Astrocyte of the hippocampus (primary cell): ENCODE results near the gene GAA.
"Not testable (repeated sequence)": the region's sequence is repeated elsewhere in the genome, so short reads cannot be mapped to it uniquely, and the experiment has no call there.

ENCODE experiments used
- DNase-seq: peaks from one replicate; pipeline ENCODE4 v3.0.0; 2011; ENCODE audit warnings: low read depth, low spot score

GAA gene

DNA sequence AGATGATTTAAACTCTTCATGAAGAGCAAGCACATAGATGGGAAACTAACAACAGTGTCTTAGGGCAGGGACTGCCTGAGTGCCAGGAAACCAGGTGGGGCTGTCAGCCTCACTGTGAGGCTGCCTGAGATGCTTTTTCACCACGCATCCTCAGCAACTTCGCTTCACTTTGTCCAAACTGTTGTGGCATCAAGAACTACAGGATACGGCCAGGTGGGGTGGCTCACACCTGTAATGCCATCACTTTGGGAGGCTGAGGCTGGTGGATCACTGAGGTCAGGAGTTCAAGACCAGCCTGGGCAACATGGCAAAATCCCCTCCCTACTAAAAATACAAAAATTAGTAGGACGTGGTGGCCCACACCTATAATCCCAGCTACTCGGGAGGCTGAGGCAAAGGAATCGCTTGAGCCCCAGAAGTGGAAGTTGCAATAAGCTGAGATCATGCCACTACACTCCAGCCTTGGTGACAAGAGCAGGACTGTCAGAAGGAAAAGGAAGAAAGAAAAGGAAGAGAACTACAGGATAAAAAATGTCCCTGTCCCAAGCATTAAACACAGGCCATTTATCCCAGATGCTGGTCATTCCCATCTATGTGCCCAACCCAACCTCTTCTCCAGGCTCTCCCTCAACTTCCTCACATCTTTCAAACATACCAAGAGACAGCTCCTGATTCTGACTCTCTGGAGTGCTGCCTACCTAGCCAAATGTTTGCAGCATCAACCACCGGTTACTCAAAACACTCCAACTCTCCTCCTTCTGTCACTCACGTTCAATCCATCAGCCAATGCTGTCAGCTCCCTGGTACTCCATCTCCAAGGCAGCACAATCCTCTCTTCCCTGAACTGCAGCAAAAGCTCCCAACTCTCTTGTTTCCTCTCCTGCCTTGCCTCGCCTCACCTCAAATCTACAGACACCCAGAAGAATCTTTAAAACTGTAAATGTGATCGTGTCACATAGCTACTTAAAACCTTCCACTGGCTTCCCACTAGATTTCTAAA lies 44.0 kb downstream of the GAA start:
- no peak for DNase-seq

DNA sequence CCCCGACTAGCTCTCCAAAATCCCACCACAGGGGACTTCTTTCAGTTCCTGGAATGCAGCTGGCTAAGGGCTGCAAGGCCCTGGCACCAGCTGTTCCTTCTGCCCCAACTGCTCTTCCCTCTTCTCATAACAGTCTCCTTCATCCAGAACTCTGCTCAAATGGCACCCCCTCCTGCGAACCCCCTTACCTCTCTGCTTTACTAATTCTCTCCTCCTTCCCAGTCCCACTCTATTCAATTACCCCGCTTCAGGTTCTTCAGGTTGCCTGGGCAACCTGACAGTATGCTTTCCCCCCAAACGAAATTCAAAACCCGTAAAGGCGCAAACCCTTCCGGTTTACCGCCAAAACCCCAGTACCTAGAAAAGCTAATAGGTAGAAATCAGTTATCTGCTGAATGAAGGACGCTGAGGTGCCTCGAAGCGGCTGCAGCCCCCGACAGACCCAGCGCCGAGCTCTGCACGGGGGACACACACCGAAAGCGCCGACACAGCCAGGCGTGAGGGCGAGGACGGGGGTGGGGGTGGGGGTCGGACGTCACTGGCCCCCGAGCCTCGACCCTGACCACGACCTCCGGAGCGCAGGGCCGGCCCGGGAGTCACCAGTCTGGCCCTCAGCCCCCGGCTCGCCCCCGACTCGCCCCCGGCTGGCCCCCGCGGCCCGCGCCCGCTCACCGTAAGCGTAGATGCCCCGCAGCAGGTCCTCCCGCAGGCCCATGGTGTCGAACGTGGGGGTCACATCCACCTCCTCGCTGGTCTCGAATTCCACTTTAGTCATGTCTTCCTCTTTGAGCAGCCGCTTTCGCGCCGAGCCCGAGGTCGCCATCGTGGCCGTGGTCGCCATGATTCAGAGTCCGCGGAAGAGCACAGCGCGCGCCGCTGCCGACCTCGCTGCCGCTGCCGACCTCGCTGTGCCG lies 45.0 kb downstream of the GAA start:
- peak; percentile 45 for DNase-seq

DNA sequence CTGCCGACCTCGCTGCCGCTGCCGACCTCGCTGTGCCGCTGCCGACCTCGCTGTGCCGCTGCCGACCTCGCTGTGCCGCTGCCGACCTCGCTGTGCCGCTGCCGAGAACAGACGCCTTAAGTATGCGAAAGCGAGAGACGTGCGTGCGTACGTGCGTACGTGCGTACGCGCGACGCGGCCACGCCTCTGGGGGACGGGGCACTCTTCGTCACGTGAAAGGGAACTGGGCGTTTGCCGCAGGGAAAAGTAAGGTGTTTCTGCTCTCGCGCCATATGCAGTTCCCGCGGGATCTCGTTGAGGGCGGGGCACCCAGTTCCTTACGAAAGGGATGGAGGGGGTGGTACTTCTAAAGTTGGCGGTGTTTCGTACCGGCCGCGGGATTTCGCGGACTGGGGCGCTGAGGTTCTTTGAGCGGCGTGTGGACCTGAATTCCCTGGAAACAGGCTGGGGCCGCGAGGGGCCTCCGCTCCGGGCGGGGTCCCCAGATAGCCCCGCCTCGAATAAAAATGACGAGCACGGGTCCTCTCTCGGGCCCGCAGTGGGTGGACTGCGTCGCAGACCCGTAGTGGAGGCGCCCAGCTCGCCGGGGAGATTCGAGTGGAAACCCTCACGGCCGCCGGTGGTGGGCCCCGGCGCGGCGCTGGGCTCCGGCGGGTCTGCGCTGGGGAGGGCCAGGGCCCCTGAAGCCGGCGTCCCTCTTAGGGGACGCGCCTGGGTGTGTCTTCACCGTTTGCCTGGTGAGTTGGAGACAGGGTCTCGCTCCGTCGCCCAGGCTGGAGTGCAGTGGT lies 45.8 kb downstream of the GAA start, which contains the start of gene EIF4A3:
EIF4A3 (minus strand) TSS at position 94 of the 788 bp plus-strand sequence. CDS start 167 bp downstream, outside the sequence.
- DNase-seq = peak; percentile 100

DNA sequence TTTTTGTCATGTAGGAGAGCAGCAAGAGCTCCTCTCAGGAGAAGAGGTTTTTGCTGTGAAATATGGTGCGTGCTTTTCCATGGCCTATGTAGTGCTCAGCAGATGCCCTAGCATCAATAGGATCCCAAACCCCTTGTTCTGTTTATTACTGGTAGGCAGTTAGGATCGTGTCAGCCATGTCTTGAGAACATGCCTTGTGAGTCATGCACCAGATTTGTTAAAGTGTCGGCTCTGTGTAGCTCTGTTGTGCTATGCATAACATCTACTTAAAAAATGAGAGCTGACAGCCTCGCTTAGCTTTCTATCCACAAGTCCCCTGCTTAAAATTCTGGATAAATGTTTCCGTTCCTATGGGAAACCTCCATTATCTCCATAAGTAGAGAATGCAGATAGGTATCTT lies 50.0 kb downstream of the GAA start:
- peak; percentile 87 for DNase-seq

DNA sequence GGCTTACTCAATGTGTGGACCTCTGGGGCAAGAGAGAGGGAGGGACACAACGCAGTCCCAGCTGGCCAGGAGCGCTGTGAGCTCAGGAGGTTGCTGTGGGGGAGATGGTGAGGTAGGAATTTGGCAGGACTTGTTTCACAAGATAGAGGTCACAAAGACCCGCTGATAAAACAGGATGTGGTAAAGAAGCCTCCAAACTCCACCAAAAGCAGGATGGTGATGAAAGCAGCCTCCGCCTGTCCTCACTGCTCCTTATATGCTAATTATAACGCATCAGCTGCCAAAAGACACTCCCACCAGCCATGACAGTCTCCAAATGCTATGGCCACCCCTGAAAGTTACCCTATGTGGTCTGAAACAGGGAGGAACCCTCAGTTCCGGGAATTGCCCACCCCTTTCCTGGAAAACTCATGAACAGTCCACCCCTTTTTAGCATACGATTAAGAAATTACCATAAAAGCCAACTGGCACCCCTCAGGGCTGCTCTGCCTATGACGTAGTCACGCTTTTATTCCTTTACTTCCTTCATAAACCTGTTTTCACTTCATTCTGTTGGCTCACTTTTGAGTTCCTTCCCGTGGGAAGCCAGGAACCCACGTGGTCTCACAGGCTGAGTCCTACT lies 50.8 kb downstream of the GAA start:
- DNase-seq = peak; percentile 42

DNA sequence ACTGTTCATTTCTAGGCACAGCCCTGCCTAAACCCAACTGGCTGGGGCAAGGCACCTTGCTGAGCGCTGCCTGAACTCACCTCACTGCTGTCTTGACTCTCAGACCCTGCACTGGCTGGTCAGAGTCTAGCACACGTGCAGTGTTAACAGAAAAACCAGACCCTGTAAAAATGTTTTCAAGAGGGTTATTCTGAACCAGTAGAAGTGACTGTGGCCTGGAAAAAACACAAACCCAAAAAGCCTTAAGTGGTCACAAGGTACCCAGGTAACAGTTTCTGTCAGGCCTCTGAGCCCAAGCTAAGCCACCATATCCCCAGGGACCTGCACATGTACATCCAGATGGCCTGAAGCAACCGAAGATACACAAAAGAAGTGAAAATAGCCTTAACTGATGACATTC lies 51.6 kb downstream of the GAA start:
- no peak for DNase-seq

DNA sequence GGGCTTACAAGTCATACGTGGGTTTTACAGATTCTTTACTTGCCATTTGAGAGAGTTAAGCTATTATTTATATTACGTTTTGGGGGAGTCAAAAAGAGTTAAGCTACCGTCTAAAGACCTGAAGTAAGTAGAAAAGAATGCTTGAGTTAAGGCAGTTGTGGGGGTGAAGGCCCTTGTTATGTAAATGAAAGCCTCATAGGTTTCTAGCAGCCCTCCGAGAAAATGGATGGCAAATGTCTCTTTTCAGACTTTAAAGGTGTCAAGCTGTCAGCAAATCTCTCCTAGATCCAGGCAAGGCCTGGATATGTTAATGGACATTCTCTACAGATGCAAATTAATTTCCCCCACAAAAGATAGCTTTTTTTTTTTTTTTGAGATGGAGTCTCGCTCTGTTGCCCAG lies 52.8 kb downstream of the GAA start:
- no peak for DNase-seq

DNA sequence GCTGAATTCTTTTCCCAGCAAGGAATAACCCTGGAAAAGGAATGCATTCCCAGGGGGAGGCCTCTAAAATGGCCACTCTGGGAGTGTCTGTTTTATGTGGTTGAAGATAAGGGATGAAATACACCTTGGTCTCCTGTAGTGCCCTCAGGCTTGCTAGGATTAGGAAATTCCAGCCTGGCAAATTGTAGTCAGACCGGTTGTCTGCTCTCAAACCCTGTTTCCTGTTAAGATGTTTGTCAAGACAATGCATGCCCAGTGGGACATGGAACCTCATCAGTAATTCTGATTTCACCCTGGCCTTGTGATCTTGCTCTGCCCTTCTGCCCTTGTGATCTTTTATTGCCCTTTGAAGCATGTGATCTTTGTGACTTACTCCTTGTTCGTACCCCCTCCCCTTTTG lies 54.2 kb downstream of the GAA start:
- DNase-seq = not testable (repeated sequence)

DNA sequence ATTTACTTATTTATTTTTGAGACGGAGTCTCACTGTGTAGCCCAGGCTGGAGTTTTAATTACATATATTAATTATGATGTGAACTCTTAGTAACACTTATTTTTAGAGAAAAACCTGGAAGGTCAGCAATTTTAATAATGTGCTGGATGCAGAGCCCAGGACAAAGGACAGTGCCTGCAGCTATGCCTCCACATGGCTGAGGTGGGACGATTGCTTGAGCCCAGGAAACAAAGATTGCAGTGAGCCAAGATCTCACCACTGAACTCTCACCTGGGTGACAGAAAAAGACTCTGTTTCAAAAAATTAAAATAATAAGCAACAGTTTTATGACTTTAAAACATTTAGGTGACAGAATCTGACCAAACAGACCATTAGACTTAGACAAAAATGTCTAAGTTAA lies 57.5 kb downstream of the GAA start:
- no peak for DNase-seq

DNA sequence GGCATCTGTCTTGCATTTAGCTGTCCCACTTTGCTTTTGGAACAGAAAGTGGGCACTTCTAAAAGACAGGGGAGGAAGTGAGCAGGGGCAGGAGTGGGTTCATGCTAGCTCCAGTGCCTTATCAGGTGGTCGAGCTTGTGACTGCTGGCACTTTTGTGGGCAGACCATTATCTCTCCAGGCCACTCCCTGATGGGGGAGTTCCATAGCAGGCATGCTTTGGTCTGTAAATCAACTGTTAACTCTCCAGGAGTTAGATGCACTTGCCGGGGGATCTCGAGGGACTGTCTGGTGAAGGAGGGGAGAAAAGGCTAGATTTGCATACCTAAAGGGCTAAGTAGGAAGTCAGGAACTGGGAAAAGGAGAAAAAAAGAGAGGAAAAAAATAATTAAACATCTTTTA lies 59.2 kb downstream of the GAA start:
- no peak for DNase-seq

DNA sequence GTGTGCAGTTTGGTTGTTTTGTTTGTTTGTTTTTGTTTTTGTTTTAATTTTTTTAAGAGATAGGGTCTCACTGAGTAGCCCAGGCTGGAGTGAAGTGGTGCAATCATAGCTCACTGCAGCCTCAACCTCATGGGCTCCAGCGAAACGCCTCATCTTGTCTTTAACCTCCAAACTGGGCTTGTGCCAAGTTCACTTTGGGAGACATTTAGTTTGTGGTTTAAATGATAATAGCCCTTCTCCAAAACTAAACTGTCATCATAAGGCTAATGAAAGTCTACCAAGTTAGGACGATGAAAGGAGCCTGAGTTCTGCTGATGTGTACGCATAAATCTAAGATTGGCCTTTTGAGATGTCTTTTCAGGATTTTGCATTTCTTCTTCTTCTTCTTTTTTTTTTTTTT lies 62.0 kb downstream of the GAA start:
- DNase-seq = no peak

DNA sequence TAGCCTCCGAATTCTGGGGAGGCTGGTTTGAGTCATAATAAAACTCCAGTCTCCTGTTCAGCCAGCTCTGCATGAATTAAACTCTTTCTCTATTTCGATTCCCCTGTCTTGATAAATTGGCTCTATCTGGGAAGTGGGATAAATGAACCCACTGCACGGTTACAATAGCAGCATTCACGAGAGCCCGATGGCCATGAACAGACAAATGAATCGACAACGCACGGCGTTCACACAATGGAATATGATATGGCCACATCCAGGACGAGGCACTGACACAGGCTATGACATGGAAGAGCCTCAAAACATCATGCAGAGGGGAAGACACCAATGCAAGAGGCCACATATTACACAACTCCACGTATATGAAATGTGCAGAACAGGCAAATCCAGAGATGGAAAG lies 62.8 kb downstream of the GAA start:
- no peak for DNase-seq

DNA sequence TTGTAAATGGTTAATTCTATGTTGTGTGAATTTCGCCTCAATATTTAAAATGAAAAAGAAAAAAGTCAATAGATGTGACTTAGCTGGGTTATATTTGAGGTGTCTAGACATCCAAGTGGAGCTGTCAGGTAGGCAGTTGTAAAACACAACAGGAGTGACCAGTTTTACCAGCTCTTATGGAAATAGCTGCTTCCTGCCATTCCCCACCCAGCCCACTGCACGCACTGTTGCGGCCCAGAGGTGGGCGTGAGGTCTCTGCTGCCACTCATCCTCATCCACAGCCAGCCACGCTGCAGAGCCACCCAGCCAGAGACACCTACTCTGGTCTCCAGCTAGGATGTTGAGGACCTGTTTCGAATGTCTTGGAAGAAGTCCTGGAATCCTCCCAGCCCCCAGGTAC lies 65.1 kb downstream of the GAA start:
- no peak for DNase-seq

DNA sequence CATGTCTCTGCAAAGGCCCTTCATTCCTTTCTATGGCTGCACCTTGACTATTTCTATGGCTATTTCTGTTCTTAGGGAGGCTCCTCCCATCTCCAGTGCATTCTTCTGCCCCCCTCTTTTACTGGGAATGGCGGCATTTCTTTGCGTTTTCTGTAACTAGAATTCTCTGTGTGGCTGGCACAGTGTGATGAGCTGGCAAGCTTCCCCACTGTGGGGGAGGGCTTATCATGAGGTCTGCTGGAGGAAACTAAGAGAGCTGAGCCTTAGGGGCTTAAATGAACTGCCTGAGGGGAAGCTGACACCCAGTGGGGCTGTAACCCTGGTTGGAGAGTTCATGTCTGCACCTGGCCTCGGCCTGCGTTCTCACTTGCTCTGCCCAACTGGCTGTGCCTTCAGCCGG lies 67.0 kb downstream of the GAA start:
- peak; percentile 54 for DNase-seq

DNA sequence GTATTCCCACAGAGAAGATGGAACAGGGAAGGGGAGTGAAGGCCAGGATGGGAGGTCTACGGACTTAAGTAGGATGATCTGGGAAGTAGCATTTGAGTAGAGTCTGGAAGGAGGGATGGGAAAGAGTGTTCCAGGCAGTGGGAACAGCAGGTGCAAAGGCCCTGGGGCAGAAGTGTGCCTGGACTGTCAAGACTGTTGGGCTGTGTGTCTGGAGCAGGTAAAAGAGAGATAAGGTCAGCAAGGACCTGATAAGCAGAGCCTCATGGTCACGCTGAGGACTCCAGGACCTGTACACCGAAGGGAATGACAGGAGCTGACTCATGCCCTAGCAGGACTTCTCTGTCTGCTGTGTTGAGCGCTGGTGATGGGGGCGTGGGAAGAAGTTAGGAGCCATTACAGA lies 67.7 kb downstream of the GAA start:
- DNase-seq = no peak
